Measurements from ENCODE around the gene HEATR5B. TPM values are rescaled to one million over a fixed set of nuclear protein-coding genes. Genes with fewer than 3 reads are reported as not detected.

HEATR5B gene
- 5.1 TPM for polyA plus RNA-seq (2013, experiment 1 of 2)
- 4.9 TPM for polyA plus RNA-seq (2013, experiment 2 of 2)

DNA sequence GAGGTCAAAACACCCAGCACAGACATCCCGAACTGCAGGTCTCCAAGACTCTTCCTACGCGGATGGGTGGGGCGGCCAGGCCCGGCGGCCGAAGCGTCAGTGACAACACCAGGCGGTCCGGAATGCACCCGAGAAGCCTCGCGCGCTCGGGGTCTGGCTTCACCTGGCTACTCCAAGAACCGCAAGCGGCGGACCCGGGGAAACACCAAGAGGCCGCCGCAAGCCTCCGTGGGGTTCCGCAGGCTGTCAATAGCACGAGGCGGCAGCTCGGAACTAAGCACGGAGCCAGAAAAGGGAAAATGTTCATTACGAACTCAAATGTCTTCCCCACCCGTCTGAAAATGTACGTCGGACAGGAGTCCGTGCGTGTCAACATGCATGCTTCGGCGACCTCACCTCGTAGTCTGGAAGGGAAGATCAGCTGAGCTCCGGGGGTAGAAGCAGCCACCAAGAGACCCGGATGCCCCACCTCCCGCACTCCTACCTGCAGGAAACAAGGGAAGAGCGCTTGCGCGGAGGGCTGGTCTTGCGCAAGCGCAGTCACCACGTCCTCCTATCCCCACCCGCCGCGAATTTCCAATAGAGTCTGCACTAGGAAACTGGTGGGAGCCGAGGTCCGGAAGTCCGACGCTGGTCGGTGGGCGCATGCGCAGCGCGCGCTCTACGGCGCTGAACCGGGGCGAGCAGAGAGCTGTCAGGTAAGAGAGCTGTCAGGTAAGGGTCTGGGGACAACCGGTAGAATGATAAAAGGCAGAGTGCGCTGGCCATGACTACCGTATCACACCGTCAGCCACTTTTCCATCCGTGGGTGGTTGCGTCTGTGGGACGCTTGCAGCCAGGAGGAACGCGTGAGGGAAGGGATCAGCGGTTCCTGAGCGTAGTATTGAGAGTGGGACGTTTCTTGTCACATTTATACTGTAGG, at the start of gene HEATR5B, which contains the start of gene GPATCH11:
HEATR5B (minus strand) TSS at position 500 of the 922 bp plus-strand sequence. CDS start 958 bp downstream, outside the sequence.
GPATCH11 (plus strand) TSS at position 646 of the 922 bp plus-strand sequence. CDS start 3,864 bp downstream, outside the sequence.
- WGBS = under 1% methylated on average over 63 of the region's 74 CpGs
- Histone ChIP-seq H2BK12ac (ENCODE audit: low read length in 2 of 2) (no peak within 1 kb of the TSS), H3K27ac (ENCODE audit: low read length, poor library complexity, severe bottlenecking) (peak within 1 kb of the TSS; percentile 22), H2BK120ac (ENCODE audit: low read depth, low read length) (no peak within 1 kb of the TSS), H4K91ac (ENCODE audit: low read length) (no peak within 1 kb of the TSS), H3K79me1 (replicated peaks; ENCODE audit: low read length, poor library complexity, severe bottlenecking) (peaks cover 27% of the 10 kb centered on the region), H3K9ac (ENCODE audit: low read length) (peak within 1 kb of the TSS; percentile 89), H3K4me2 (ENCODE audit: low read length, poor library complexity, severe bottlenecking) (peak within 1 kb of the TSS; percentile 88), H2AK5ac (ENCODE audit: low read length, severe bottlenecking) (no peak within 1 kb of the TSS), H3K36me3 (ENCODE audit: control insufficient read depth in 1 of 2, insufficient read depth in 2 of 2, low read depth in 1 of 2, low read length in 2 of 2) (peaks cover 0 to 42% of the 10 kb centered on the region in 2 experiments), H3K4me3 (ENCODE audit: insufficient read depth in 1 of 2, low read depth in 1 of 2, low read length in 2 of 2) (peak within 1 kb of the TSS; percentile 89 to 92), H3K4ac (ENCODE audit: low read depth in 1 of 2, low read length in 2 of 2) (peak within 1 kb of the TSS in 1 of 2 experiments; percentile 19), H3K9me3 (ENCODE audit: control insufficient read depth, low read length) (no peaks in the 10 kb centered on the region), H3K23ac (ENCODE audit: low read length in 2 of 2) (no peak within 1 kb of the TSS), H2BK5ac (ENCODE audit: low read depth, low read length, poor library complexity, severe bottlenecking) (no peak within 1 kb of the TSS), H3K14ac (ENCODE audit: low read length in 2 of 2) (peak within 1 kb of the TSS in 1 of 2 experiments; percentile 37), H2AFZ (ENCODE audit: low read depth, low read length) (peak within 1 kb of the TSS; percentile 88), H3K18ac (ENCODE audit: low read depth in 1 of 2, low read length in 2 of 2) (peak within 1 kb of the TSS; percentile 58 to 70), H3K4me1 (ENCODE audit: control insufficient read depth, insufficient read depth, low read depth, low read length) (no peaks in the 10 kb centered on the region), H3K27me3 (ENCODE audit: control insufficient read depth in 1 of 2, insufficient read depth in 1 of 2, low read length in 2 of 2) (no peaks in the 10 kb centered on the region), H4K8ac (ENCODE audit: low read length) (peak within 1 kb of the TSS; percentile 16), H2BK15ac (ENCODE audit: low read depth, poor library complexity, severe bottlenecking) (peak within 1 kb of the TSS; percentile 73)
- DNase-seq = peak; percentile 96

DNA sequence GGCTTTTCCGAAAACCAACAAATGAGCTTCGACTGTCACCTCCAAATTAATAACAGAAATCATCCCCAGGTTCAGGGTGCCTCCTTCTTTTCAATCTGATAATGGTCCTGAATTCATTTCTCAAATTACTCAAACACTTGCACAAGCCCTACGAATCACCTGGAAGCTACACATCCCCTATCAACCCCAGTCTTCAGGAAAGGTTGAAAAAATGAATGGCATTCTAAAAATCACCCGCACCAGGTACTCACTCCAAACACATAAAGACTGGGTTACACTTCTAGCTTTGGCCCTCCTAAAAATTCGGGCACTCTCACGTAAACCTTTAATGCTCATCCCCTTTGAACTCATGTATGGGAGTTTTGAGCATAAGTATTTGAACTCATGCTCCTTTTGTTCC, 48.7 kb upstream of the HEATR5B start:
- no peaks in the 10 kb centered on the region for H3K4me1 ChIP-seq (ENCODE audit: control insufficient read depth, insufficient read depth, low read depth, low read length)
- no peak overlapping the region for H2AFZ ChIP-seq (ENCODE audit: low read depth, low read length)
- no peaks in the 10 kb centered on the region for H3K27me3 ChIP-seq (ENCODE audit: control insufficient read depth in 1 of 2, insufficient read depth in 1 of 2, low read length in 2 of 2)
- H3K36me3 ChIP-seq (ENCODE audit: control insufficient read depth in 1 of 2, insufficient read depth in 2 of 2, low read depth in 1 of 2, low read length in 2 of 2) = peaks cover 20 to 98% of the 10 kb centered on the region in 2 experiments
- no peak overlapping the region for H2BK15ac ChIP-seq (ENCODE audit: low read depth, poor library complexity, severe bottlenecking)
- no peak overlapping the region for H4K91ac ChIP-seq (ENCODE audit: low read length)
- H2BK12ac ChIP-seq (ENCODE audit: low read length in 2 of 2) = no peak overlapping the region
- no peak overlapping the region for H2AK5ac ChIP-seq (ENCODE audit: low read length, severe bottlenecking)
- no peak overlapping the region for H3K4ac ChIP-seq (ENCODE audit: low read depth in 1 of 2, low read length in 2 of 2)
- H3K4me3 ChIP-seq (ENCODE audit: insufficient read depth in 1 of 2, low read depth in 1 of 2, low read length in 2 of 2) = no peak overlapping the region
- H3K79me1 ChIP-seq (replicated peaks; ENCODE audit: low read length, poor library complexity, severe bottlenecking) = peaks cover 31% of the 10 kb centered on the region
- WGBS = 92% methylated on average over 6 of the region's 6 CpGs
- H2BK120ac ChIP-seq (ENCODE audit: low read depth, low read length) = no peak overlapping the region
- H3K9ac ChIP-seq (ENCODE audit: low read length) = no peak overlapping the region
- H2BK5ac ChIP-seq (ENCODE audit: low read depth, low read length, poor library complexity, severe bottlenecking) = no peak overlapping the region
- H3K27ac ChIP-seq (ENCODE audit: low read length, poor library complexity, severe bottlenecking) = no peak overlapping the region
- H3K14ac ChIP-seq (ENCODE audit: low read length in 2 of 2) = no peak overlapping the region
- no peak overlapping the region for H3K18ac ChIP-seq (ENCODE audit: low read depth in 1 of 2, low read length in 2 of 2)
- no peak overlapping the region for H3K23ac ChIP-seq (ENCODE audit: low read length in 2 of 2)
- DNase-seq = no peak
- H4K8ac ChIP-seq (ENCODE audit: low read length) = no peak overlapping the region
- H3K9me3 ChIP-seq (ENCODE audit: control insufficient read depth, low read length) = no peaks in the 10 kb centered on the region
- no peak overlapping the region for H3K4me2 ChIP-seq (ENCODE audit: low read length, poor library complexity, severe bottlenecking)

DNA sequence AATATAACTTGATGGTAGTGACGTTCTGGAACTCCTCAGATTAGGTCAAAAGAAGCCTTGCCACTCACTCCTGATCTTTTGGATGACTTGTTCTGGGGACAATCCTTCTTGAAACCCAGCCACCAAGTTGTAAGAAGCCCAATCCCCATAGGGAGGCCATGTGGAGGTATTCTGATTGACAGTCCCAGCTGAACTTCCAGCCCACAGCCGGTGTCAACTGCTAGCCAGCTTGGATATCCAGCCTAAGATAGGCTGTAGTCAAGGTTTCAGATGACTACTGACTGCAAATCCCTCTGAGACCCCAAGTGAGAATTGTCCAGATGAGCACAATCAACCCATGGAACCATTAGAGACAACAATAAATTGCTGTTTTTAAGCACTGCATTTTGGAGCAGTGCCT, 41.2 kb upstream of the HEATR5B start:
- Histone ChIP-seq H3K14ac (ENCODE audit: low read length in 2 of 2) (no peak overlapping the region), H3K4me3 (ENCODE audit: insufficient read depth in 1 of 2, low read depth in 1 of 2, low read length in 2 of 2) (no peak overlapping the region), H2AK5ac (ENCODE audit: low read length, severe bottlenecking) (no peak overlapping the region), H4K91ac (ENCODE audit: low read length) (no peak overlapping the region), H3K9me3 (ENCODE audit: control insufficient read depth, low read length) (no peaks in the 10 kb centered on the region), H2BK120ac (ENCODE audit: low read depth, low read length) (no peak overlapping the region), H2BK15ac (ENCODE audit: low read depth, poor library complexity, severe bottlenecking) (no peak overlapping the region), H3K36me3 (ENCODE audit: control insufficient read depth in 1 of 2, insufficient read depth in 2 of 2, low read depth in 1 of 2, low read length in 2 of 2) (peaks cover 35 to 80% of the 10 kb centered on the region in 2 experiments), H3K79me1 (replicated peaks; ENCODE audit: low read length, poor library complexity, severe bottlenecking) (peaks cover 26% of the 10 kb centered on the region), H3K27ac (ENCODE audit: low read length, poor library complexity, severe bottlenecking) (no peak overlapping the region), H3K4me2 (ENCODE audit: low read length, poor library complexity, severe bottlenecking) (no peak overlapping the region), H3K18ac (ENCODE audit: low read depth in 1 of 2, low read length in 2 of 2) (no peak overlapping the region), H3K27me3 (ENCODE audit: control insufficient read depth in 1 of 2, insufficient read depth in 1 of 2, low read length in 2 of 2) (no peaks in the 10 kb centered on the region), H4K8ac (ENCODE audit: low read length) (no peak overlapping the region), H2BK12ac (ENCODE audit: low read length in 2 of 2) (no peak overlapping the region), H3K9ac (ENCODE audit: low read length) (no peak overlapping the region), H3K4ac (ENCODE audit: low read depth in 1 of 2, low read length in 2 of 2) (no peak overlapping the region), H3K4me1 (ENCODE audit: control insufficient read depth, insufficient read depth, low read depth, low read length) (no peaks in the 10 kb centered on the region), H2AFZ (ENCODE audit: low read depth, low read length) (no peak overlapping the region), H3K23ac (ENCODE audit: low read length in 2 of 2) (no peak overlapping the region), H2BK5ac (ENCODE audit: low read depth, low read length, poor library complexity, severe bottlenecking) (no peak overlapping the region)
- 90% methylated on average over 2 of the region's 2 CpGs for WGBS
- no peak for DNase-seq

DNA sequence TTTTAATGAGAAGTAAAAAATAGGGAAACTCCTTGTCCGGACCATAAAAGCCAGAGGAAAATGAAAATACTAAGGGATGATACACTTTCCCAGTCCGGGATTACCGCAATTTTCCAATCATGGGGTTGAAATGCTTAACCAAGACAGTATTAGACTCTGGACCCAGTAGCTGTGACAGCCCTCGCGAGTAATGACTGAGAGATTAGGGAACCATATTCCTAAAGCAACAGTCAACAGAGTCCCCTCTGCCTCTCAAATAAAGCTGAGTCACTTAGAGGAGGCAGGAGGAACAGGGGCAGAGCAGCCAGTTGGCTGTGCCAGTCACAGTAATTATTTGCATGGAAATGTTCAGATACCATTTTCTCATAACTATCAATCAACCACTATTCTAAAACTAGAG, 35.0 kb upstream of the HEATR5B start:
- Histone ChIP-seq H3K23ac (ENCODE audit: low read length in 2 of 2) (no peak overlapping the region), H3K14ac (ENCODE audit: low read length in 2 of 2) (no peak overlapping the region), H3K27ac (ENCODE audit: low read length, poor library complexity, severe bottlenecking) (no peak overlapping the region), H3K4ac (ENCODE audit: low read depth in 1 of 2, low read length in 2 of 2) (no peak overlapping the region), H3K9ac (ENCODE audit: low read length) (no peak overlapping the region), H2AFZ (ENCODE audit: low read depth, low read length) (no peak overlapping the region), H2BK120ac (ENCODE audit: low read depth, low read length) (no peak overlapping the region), H2AK5ac (ENCODE audit: low read length, severe bottlenecking) (no peak overlapping the region), H2BK5ac (ENCODE audit: low read depth, low read length, poor library complexity, severe bottlenecking) (no peak overlapping the region), H3K27me3 (ENCODE audit: control insufficient read depth in 1 of 2, insufficient read depth in 1 of 2, low read length in 2 of 2) (no peaks in the 10 kb centered on the region), H3K36me3 (ENCODE audit: control insufficient read depth in 1 of 2, insufficient read depth in 2 of 2, low read depth in 1 of 2, low read length in 2 of 2) (peaks cover 32 to 65% of the 10 kb centered on the region in 2 experiments), H4K8ac (ENCODE audit: low read length) (no peak overlapping the region), H3K4me2 (ENCODE audit: low read length, poor library complexity, severe bottlenecking) (no peak overlapping the region), H3K4me1 (ENCODE audit: control insufficient read depth, insufficient read depth, low read depth, low read length) (no peaks in the 10 kb centered on the region), H3K9me3 (ENCODE audit: control insufficient read depth, low read length) (no peaks in the 10 kb centered on the region), H4K91ac (ENCODE audit: low read length) (no peak overlapping the region), H3K4me3 (ENCODE audit: insufficient read depth in 1 of 2, low read depth in 1 of 2, low read length in 2 of 2) (no peak overlapping the region), H2BK12ac (ENCODE audit: low read length in 2 of 2) (no peak overlapping the region), H3K18ac (ENCODE audit: low read depth in 1 of 2, low read length in 2 of 2) (no peak overlapping the region), H2BK15ac (ENCODE audit: low read depth, poor library complexity, severe bottlenecking) (no peak overlapping the region), H3K79me1 (replicated peaks; ENCODE audit: low read length, poor library complexity, severe bottlenecking) (peaks cover 28% of the 10 kb centered on the region)
- WGBS = 98% methylated on average over 5 of the region's 5 CpGs
- DNase-seq = no peak

Data from mesenchymal stem cell (in vitro differentiated cells and primary cell).